CD4-positive, alpha-beta T cell treated with Interleukin-21 for 1 hour (primary cell): ENCODE data around the gene SHC2.

Experiments
- DNase-seq: peaks from one replicate; pipeline ENCODE4 v3.0.0-alpha.2; 2020

The SHC2 gene

DNA sequence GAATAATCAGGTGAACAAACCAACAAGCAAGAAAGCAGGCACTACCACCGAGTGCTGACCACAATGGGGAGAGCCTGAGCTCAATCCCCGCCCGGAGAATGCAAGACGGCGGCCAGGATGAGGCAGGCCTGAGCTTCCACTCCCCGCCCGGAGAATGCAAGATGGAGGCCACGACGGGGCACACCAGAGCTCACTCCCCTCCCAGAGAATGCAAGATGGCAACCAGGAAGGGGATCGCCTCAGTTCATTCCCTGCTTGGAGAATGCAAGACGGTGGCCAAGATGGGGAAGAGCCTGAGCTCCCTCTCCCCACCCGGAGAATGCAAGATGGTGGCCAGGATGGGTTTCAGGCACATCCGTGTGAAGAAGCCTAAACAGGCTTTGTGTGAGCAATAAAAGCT, 91.6 kb downstream of the SHC2 start:
- no peak for DNase-seq

GRCh38 chr19:368630-369024, 92.2 kb downstream of the SHC2 start:
- no peak for DNase-seq

DNA sequence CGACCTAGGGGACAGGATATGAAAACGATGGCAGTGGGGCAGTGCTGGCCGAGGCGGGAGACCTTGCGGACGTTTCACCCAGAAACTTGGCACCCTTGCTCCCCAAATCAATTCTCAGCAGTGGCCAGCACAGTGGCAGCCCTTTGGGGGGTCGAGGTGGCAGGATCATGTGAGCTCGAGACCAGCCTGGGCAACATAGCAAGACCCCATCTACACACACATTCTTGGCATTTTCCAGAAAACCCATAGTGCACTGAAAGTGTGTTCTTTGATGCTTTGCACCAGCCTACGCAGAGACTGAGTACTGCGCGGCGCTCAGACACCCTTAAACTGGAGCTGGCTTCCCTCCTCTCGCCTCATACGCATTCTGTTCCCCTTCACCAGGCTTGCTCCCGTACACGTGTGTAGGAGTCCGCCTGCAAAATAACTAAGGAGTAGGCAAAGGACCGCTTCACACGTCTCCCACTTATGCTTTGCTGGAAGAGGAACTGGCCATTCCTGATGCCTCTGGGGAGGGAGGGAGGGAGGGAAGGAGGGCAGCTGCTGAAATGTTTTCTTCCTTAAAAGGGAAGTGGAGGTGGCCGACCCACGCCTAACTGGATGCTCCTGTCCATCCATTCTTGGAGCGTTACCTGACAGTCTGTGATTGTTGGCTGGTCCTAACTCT, 92.7 kb downstream of the SHC2 start:
- no peak for DNase-seq

DNA sequence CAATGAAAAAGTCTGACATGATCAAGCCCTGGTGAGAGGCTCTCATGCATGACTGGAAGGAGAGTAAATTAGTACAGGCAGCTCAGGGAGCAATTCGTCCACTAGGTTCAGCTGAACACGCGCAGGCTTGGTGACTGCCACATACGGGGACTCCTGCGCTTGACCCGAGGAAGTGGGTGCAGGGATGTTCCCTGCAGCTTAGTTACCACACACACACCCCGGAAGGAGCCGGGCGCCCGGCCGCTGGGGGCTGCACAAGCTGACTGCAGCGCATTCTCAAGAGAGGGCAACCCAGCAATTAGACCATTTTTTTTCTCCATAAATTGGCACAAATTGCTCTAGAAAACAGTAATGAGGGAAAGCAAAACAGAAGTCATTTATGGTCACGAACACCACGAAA, 93.3 kb downstream of the SHC2 start:
- no peak for DNase-seq

- no peak for DNase-seq
These were observed 93.9 kb downstream of the SHC2 start for GRCh38 chr19:366951-367350.
